AML-193 (cell line): ENCODE data around the gene INPP4B.
"Not testable (repeated sequence)": the region's sequence is repeated elsewhere in the genome, so short reads cannot be mapped to it uniquely, and the experiment has no call there.

Source experiments
- DNase-seq, 2 experiments: peaks; one replicate each; lab custom pipeline; 2025; lab: John Stamatoyannopoulos, UW

Gene INPP4B

GRCh38 chr4:142408003-142408441, 438.1 kb downstream of the INPP4B start:
- DNase-seq = no peak

GRCh38 chr4:142407596-142407995, 438.5 kb downstream of the INPP4B start:
- DNase-seq = no peak

- DNase-seq = no peak
Measured at GRCh38 chr4:142406917-142407501, 439.1 kb downstream of the INPP4B start.

GRCh38 chr4:142406499-142406835, 439.6 kb downstream of the INPP4B start:
- no peak for DNase-seq

- peak; percentile 68 to 73 for DNase-seq
Measured at GRCh38 chr4:142405695-142406498, 440.2 kb downstream of the INPP4B start.

- DNase-seq = peak; percentile 85 to 94
Measured at GRCh38 chr4:142405021-142405694, 440.9 kb downstream of the INPP4B start.

- peak; percentile 21 to 48 for DNase-seq
Measured at GRCh38 chr4:142404191-142404611, 441.9 kb downstream of the INPP4B start.

GRCh38 chr4:142402900-142403299, 443.2 kb downstream of the INPP4B start:
- peak; percentile 57 to 64 for DNase-seq

- DNase-seq = no peak
Measured at GRCh38 chr4:142402156-142402555, 443.9 kb downstream of the INPP4B start.

GRCh38 chr4:142397364-142397991, 448.6 kb downstream of the INPP4B start:
- not testable (repeated sequence) for DNase-seq

- peak; percentile 21 to 28 for DNase-seq
Measured at GRCh38 chr4:142396279-142396678, 449.8 kb downstream of the INPP4B start.

- DNase-seq = no peak
Measured at GRCh38 chr4:142393127-142393526, 453.0 kb downstream of the INPP4B start.

GRCh38 chr4:142386856-142387255, 459.2 kb downstream of the INPP4B start:
- no peak for DNase-seq

- no peak for DNase-seq
Measured at GRCh38 chr4:142386449-142386848, 459.7 kb downstream of the INPP4B start.

GRCh38 chr4:142383800-142384470, 462.2 kb downstream of the INPP4B start:
- DNase-seq = no peak

- no peak for DNase-seq
Measured at GRCh38 chr4:142383354-142383753, 462.7 kb downstream of the INPP4B start.

GRCh38 chr4:142380052-142380602, 466.0 kb downstream of the INPP4B start:
- no peak for DNase-seq

- no peak for DNase-seq
Measured at GRCh38 chr4:142379277-142380051, 466.6 kb downstream of the INPP4B start.

- no peak for DNase-seq
Measured at GRCh38 chr4:142378179-142378578, 467.9 kb downstream of the INPP4B start.

- DNase-seq = no peak
Measured at GRCh38 chr4:142377342-142378091, 468.6 kb downstream of the INPP4B start.
